HFFc6 (cell line): ENCODE data around the gene MC3R. TPM values are rescaled to one million over a fixed set of nuclear protein-coding genes. Genes with fewer than 3 reads are reported as not detected.

Experiments
- DNase-seq: peaks from one replicate; pipeline ENCODE4 v3.0.0-alpha.2; 2018
- H3K27ac Mint-ChIP-seq: 2 replicates; pipeline ENCODE4 v1.8.0; 2020; ENCODE audit warnings: mild to moderate bottlenecking, mixed read lengths
- H3K27me3 Mint-ChIP-seq: 2 replicates; pipeline ENCODE4 v1.8.0; 2021; ENCODE audit warnings: mild to moderate bottlenecking, moderate library complexity, mixed read lengths; ENCODE audit not compliant: insufficient read depth
- H3K36me3 Mint-ChIP-seq: 2 replicates; pipeline ENCODE4 v1.8.0; 2021; ENCODE audit warnings: low read depth, mixed read lengths
- H3K4me1 Mint-ChIP-seq: 2 replicates; pipeline ENCODE4 v1.8.0; 2020; ENCODE audit warnings: low read depth, mixed read lengths
- H3K4me3 Mint-ChIP-seq: 2 replicates; pipeline ENCODE4 v1.8.0; 2020; ENCODE audit warnings: mild to moderate bottlenecking, moderate library complexity, mixed read lengths
- H3K9me3 Mint-ChIP-seq: 2 replicates; pipeline ENCODE4 v1.8.0; 2020; ENCODE audit warnings: mild to moderate bottlenecking, mixed read lengths
- CTCF ChIP-seq: fragments of 200-600 bp; sonication (generic); IDR thresholded peaks from 2 replicates; pipeline ENCODE4 v1.5.0; 2021; ENCODE audit warnings: antibody characterized with exemption, mild to moderate bottlenecking
- long read RNA-seq: library from polyadenylated mRNA; unstranded; transcript quantifications from one replicate; pipeline ENCODE4 v2.0.0, GENCODE V29; 2019
- total RNA-seq, 6 experiments: library from RNA; stranded (reverse); fragmentation: NEBNext Ultra II Directional; extraction: Animal tissue kit (Norgen Biotek cat#: 25700); gene quantifications; 2 replicates in 1 of 6; 3 replicates in 5 of 6; pipeline ENCODE4 v1.2.3, GENCODE V29; 2021

Gene MC3R
- total RNA-seq = not detected
- long read RNA-seq = 0 reads

- Mint-ChIP-seq H3K9me3 (no peaks in the 10 kb centered on the region; the same call in 1 of the 2 replicates), H3K27me3 (peaks cover 9% of the 10 kb centered on the region), H3K4me3 (no peak within 1 kb of the TSS), H3K27ac (no peak within 1 kb of the TSS), H3K36me3 (no peaks in the 10 kb centered on the region), H3K4me1 (no peaks in the 10 kb centered on the region)
- TF ChIP-seq CTCF = peak; percentile 81
- peak; percentile 29 for DNase-seq
These were observed at the start of gene MC3R for GRCh38 chr20:56247954-56248782. Gene MC3R, plus strand, starts transcription at chr20:56248732. Its CDS starts 112 bp downstream, at chr20:56248844.

GRCh38 chr20:56200456-56200855 is 48.1 kb upstream of the MC3R start:
- H3K9me3 Mint-ChIP-seq = peaks cover 32% of the 10 kb centered on the region
- TF ChIP-seq CTCF = peak; percentile 63
- no peaks in the 10 kb centered on the region for H3K4me1 Mint-ChIP-seq
- H3K4me3 Mint-ChIP-seq = no peak overlapping the region
- no peak for DNase-seq
- H3K27ac Mint-ChIP-seq = no peak overlapping the region
- no peaks in the 10 kb centered on the region for H3K36me3 Mint-ChIP-seq
- H3K27me3 Mint-ChIP-seq = no peaks in the 10 kb centered on the region

- H3K4me3 Mint-ChIP-seq = no peak overlapping the region
- H3K27me3 Mint-ChIP-seq = no peaks in the 10 kb centered on the region
- peak; percentile 73 for TF ChIP-seq CTCF
- H3K36me3 Mint-ChIP-seq = no peaks in the 10 kb centered on the region
- peak; percentile 4 for DNase-seq
- H3K4me1 Mint-ChIP-seq = no peaks in the 10 kb centered on the region
- peaks cover 23% of the 10 kb centered on the region for H3K9me3 Mint-ChIP-seq
- no peak overlapping the region for H3K27ac Mint-ChIP-seq
These were observed 45.9 kb upstream of the MC3R start for GRCh38 chr20:56202493-56203077.

- Mint-ChIP-seq H3K4me3 (no peak overlapping the region), H3K9me3 (peaks cover 24% of the 10 kb centered on the region), H3K36me3 (no peaks in the 10 kb centered on the region), H3K27me3 (no peaks in the 10 kb centered on the region; the same call in 1 of the 2 replicates), H3K4me1 (no peaks in the 10 kb centered on the region), H3K27ac (no peak overlapping the region)
- no peak for DNase-seq
- no peak for TF ChIP-seq CTCF
These were observed 44.3 kb upstream of the MC3R start for GRCh38 chr20:56204206-56204605.

GRCh38 chr20:56205346-56205745 is 43.2 kb upstream of the MC3R start:
- no peaks in the 10 kb centered on the region; the same call in 1 of the 2 replicates for H3K27me3 Mint-ChIP-seq
- peaks cover 21% of the 10 kb centered on the region for H3K9me3 Mint-ChIP-seq
- DNase-seq = no peak
- H3K4me1 Mint-ChIP-seq = no peaks in the 10 kb centered on the region
- no peak overlapping the region for H3K27ac Mint-ChIP-seq
- no peak overlapping the region for H3K4me3 Mint-ChIP-seq
- no peak for TF ChIP-seq CTCF
- H3K36me3 Mint-ChIP-seq = no peaks in the 10 kb centered on the region
